GF-D8 (cell line): Measurements from ENCODE around the gene CAMK1.

ENCODE experiments used
- DNase-seq: peaks from one replicate; lab custom pipeline; 2025; lab: John Stamatoyannopoulos, UW

The CAMK1 gene

DNA sequence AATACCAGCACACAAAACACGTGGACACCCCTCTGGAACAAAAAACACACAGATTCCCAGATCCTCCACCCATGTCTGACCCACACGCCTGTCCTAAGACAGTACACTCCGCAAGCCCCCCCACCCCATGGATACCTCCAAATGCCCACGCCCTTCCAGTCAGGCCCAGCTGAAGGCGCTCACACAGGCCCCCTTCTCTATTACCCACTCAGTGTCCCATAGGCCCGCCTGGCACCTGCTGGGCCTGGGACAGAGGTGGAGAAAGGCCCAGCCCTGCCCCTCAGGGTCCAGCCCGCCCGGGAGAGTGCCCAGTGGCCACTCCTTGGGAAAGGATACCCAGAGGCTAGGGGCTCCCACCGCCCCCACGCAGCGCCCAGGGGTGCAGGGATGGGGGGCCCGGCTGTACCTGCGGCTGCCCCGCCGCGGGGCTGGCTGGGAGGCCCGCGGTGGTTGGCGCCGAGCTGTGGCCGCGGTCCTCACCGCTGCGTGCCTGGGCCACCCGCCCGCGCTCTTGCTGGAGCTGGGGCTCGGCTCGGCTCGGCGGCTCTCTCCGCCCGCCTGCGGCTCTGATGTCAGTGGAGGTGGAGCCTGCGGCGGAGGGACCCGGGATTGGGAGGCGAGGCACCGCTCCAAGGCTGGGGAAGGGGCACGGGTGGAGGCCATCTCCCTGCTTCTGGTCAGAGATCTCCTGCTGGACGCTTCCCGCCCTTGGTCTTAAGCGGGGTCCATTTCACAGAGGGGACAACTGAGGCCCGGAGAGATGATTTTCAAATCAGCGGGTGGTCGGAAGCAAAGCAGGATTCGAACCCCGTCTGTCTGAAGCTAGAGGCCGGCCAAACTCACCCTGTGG, at the start of gene CAMK1:
Gene CAMK1, minus strand, starts transcription at position 522 of the 850 bp plus-strand sequence. CDS start 2,198 bp downstream, outside the sequence.
- no peak for DNase-seq

DNA sequence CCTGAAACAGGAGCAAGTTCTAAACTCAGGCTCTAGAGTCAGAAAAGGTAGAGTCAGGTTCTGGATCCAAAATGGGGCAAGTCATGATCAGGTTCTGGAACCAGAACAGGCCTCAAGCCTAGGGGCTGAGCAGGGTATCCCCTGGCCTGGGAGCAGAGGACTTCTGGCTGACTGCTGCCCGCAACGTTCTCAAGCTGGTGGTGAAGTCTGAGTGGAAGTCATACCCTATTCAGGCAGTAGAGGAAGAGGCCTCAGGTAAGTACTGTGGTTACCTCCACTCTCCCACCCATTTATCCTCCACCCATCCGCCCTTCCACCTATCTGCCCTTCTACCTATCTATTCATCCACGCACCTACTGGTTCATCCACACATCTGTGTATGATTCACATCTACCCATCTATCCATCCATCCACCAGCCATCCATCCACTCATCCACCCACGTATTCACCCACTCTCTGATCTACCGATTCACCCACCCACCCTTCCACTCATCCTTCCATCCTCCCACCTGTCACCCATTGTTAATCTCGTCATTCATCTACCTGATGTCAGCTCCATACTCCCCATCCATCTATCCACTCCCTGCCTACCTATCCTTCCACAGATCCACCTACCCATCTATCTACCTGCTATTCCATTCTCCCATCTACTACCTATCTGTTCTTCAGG, 49.1 kb upstream of the CAMK1 start:
- no peak for DNase-seq

GRCh38 chr3:9817436-9817835, 47.7 kb upstream of the CAMK1 start:
- DNase-seq, result no peak

GRCh38 chr3:9815986-9816385, 46.2 kb upstream of the CAMK1 start:
- no peak for DNase-seq

- DNase-seq, result no peak
These were observed 43.2 kb upstream of the CAMK1 start for GRCh38 chr3:9812870-9813483.

GRCh38 chr3:9810846-9811245, 41.1 kb upstream of the CAMK1 start:
- DNase-seq, result no peak

DNA sequence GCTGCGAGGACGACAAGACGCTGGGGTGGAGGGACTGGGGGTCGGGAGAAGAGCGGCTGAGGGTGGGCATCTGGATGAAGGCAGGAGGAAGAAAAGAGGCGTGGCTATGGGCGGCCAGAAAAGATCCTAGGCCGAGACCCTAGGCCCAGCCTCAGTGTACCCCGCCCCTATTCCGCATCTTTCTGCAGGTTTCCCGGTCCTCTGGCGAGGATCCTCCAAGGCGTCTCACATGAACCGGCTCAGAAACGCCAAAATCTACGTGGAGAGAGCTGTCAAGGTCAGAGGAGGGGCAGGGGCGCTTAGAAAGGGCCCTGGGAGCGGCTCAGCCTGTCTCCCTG, 40.7 kb upstream of the CAMK1 start:
- no peak for DNase-seq

GRCh38 chr3:9809615-9810432, 40.1 kb upstream of the CAMK1 start, which contains the start of gene TTLL3:
TSS of gene TTLL3 (plus strand) at chr3:9810262. CDS start at chr3:9810662, 400 bp downstream.
- DNase-seq, result peak; percentile 41

- no peak for DNase-seq
These were observed 39.5 kb upstream of the CAMK1 start for GRCh38 chr3:9809239-9809614.

GRCh38 chr3:9808345-9809037, 38.7 kb upstream of the CAMK1 start:
- DNase-seq, result peak; percentile 28

DNA sequence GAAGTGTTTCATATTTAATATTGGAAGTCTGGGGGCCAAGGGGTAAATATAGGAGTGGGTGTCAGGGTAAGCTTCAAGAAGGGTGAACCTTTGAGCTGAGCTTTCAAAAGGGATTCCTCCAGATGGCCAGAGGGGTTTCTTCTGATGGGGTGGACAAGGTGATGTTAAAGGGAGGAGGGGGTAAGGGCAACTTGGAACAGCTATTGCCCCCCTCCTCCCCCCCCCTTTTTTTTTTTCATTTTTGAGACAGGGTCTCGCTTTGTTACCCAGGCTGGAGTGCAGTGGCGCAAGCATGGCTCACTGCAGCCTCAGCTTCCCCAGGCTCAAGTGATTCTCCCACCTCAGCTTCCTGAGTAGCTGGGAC, 38.2 kb upstream of the CAMK1 start:
- DNase-seq, result no peak

GRCh38 chr3:9806688-9807589, 37.2 kb upstream of the CAMK1 start:
- DNase-seq, result no peak

DNA sequence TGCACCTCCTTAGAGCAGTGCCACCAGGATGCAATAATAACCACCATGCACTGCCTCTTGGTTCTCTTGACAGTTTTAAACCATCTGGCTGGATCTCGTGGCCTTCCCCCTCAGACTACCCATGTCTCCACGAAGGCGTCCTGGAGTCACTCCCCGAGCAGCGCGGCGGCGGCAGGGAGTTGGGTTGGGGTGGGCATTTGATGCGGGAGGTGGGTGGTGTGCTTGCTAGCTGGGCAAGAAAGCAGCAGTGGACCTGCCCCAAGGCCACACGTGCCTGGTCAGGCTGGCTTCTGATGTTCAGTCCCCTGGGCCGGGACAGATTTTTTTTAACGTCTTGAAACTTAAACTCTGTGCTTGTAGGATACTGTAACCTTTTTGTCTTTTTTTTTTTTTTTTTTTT, 36.4 kb upstream of the CAMK1 start:
- DNase-seq, result no peak

- no peak for DNase-seq
These were observed 35.2 kb upstream of the CAMK1 start for GRCh38 chr3:9804996-9805395.

DNA sequence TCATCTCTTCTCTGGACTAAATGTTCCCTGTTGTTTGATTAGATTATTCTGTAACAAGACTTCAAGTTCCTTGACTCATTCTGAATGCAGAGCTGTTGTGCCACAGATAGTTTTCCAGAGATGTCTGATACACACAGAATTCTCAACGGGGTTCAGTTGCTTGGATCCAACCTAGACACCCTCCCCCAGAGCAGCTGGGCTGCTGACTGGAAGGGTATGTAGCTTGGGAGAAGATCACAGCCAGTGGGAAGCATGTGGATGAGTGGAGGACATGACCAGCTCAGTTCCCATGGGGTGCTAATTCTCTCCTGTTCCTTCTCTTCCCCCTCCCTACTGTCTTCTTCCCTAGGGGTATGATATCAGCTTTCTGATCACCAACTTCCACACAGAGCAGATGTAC, 33.7 kb upstream of the CAMK1 start:
- DNase-seq, result no peak

GRCh38 chr3:9800529-9800928, 30.8 kb upstream of the CAMK1 start:
- no peak for DNase-seq

DNA sequence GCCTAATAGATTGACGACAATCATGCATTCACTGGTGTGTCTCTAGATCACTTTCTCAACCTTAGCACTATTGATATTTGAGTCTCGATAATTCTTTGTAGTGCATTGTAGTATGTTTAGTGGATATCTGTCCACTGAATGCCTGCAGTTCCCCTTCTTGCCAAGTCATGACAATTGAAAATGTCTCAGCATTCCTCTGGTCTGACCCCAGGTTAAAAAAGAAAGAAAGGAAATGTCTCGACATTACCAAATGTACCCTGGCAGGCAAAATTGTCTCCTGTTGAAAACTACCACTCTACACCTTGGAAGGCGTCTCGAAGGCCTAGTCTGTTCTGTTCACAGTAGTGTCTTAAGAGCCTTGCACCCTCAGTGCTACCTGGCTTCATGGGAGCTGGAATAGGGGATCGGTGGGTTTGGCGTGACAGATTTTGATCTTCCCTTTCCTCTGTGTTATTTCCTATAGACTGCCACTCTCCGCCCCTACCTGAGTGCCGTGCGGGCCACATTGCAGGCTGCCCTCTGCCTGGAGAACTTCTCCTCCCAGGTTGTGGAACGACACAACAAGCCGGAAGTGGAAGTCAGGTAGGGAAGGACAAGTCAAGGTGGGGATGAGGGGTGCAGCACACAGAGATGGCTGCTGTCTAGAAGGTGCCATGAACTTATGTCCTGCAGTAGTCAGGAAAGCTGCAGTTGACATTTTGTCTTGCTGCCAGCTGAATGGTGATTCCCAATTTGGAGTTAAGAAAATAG, 27.6 kb upstream of the CAMK1 start:
- no peak for DNase-seq

DNA sequence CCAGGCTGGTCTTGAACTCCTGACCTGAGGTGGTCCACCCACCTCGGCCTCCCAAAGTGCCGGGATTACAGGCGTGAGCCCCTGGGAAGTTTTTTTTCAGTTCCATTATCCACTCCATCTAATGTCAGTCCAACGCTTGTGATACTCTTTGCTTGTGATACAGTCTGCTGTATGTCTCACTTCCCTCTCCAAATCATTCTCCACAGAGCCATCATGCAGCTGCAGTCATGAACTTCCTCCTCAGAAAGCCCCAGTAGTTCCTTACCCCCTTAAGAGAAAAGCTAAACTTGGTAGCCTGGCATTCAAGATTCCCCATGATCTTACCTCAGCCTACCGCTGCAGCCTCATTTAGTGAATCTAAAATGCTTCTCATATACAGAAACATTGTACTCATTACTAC, 25.5 kb upstream of the CAMK1 start:
- DNase-seq, result no peak

DNA sequence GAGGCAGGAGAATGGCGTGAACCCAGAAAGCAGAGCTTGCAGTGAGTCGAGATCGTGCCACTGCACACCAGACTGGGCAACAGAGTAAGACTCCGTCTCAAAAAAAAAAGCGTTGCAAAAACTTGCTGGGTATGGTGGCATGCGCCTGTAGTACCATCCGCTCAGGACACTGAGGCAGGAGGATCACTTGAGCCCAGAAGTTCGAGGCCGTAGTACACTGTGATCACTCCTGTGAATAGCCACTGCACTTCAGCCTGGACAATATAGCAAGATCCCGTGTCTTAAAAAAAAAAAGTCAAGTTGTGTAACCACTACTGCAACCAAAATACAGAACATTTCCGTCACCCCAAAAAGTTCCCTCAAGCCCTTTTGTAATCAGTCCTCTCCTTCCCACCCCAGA, 24.7 kb upstream of the CAMK1 start:
- DNase-seq, result no peak
